ENCODE results near the gene C4BPB. TPM values are rescaled to one million over a fixed set of nuclear protein-coding genes. Genes with fewer than 3 reads are reported as not detected.

The C4BPB gene
- polyA plus RNA-seq, 4 donors, result 0.47 to 1.1 (median 0.61) TPM

- no peak for DNase-seq (ENCODE audit: low read depth in 4 of 4, low spot score in 3 of 4)
Observed at GRCh38 chr1:207081088-207081487, 7.6 kb upstream of the C4BPB start.

DNA sequence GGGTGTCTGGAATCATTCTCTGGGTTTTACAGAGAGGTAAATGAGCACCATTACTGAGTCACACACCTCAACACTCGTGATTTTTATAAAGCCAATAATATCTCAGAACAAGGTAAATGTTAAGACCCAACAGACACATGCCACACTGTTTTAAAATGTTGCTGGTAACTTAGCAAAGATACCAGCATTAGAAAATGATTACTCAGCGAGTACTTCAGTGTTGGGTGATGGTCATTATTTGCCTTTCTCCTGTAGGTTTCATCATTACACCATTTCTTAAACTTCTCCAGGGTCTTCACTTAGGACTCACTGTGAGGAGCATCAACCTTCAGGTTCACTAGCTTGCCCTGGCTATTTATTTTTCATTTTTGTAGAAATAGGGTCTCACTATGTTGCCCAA, 6.9 kb upstream of the C4BPB start:
- no peak for DNase-seq (ENCODE audit: low read depth in 4 of 4, low spot score in 3 of 4)

DNA sequence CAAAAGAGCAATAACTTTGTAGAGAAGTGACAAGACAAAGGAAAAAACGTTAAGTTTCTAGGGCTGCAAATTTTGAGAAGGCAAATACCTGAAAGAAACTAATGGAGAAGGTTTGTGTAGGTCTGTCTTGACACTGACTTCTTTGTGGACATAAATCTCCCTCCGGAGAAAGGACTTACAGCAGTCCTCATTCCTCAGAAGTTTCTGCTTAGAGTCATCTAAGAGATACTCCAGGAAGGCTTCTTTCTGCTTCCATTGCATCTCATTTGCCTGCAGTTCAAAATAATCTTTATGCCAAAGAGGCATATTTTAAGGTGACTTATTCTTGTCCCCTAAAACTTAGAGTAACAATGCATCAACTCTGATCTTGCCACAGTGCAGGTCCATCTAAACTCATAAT, 4.4 kb upstream of the C4BPB start:
- no peak for DNase-seq (ENCODE audit: low read depth in 4 of 4, low spot score in 3 of 4)

DNA sequence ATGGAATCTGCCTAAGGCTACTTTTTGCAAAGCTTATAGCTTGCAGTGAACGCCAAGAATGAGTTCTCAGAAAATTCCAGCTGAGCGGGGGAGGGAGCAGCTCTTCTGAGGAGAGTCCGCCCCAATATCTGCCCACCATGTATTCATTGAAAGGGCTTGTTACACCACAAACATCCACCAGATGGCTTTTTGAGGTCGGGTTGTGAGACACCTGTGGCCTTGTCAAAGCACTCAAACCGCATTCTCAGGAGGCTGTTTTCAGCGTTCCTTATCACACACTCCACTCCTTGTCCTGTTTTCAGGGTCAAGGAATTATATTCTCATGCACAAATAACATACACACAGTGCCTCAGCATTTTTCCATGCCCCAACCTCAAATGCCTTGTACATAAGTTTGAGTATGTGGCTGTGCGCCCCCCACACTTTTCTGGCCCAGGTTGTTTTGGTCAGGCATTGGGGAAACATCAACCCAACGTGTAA, 3.9 kb upstream of the C4BPB start:
- DNase-seq (ENCODE audit: low read depth in 4 of 4, low spot score in 3 of 4), result peak in 2 of 4 donors; percentile 54 to 60

DNA sequence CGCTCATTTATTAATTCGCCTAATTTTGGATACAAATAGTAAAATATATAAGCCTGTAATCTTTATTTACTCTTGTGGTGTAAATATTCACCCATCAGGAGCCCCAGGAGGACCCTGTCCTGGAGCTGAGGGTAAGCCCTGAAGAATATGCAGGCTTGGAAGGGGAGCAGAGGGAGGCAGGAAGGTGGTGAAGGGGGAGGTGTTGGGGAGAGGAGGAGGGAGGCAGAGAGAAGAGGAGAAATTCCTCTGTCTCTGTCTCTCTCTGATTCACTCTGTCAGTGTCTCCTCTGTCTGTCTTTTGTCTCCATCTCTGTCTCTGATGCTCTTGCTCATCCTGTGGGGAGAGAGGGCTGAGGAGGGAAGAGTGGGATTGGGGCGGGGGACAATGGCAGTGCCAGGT, 2.8 kb upstream of the C4BPB start:
- no peak for DNase-seq (ENCODE audit: low read depth in 4 of 4, low spot score in 3 of 4)

DNA sequence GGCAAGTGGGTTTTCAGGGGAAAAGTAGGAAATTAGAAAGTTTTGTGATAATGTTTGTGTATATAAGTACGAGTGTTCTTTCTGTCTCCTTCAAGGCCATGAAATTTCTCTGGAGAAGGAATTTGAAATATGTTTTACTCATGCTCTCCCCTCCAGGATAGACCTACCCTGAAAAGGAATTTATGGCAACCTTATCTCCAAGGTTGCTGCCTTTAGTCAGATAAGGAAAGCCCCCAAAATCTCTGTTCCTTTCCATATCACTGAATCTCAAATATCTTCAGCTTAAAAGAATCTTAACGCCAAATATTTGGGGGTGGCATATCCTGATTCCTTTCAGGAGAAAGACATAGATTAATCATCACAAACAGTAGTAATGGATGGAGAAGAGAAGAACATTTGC, 499 bp upstream of the C4BPB start:
- DNase-seq (ENCODE audit: low read depth in 4 of 4, low spot score in 3 of 4), result no peak

DNA sequence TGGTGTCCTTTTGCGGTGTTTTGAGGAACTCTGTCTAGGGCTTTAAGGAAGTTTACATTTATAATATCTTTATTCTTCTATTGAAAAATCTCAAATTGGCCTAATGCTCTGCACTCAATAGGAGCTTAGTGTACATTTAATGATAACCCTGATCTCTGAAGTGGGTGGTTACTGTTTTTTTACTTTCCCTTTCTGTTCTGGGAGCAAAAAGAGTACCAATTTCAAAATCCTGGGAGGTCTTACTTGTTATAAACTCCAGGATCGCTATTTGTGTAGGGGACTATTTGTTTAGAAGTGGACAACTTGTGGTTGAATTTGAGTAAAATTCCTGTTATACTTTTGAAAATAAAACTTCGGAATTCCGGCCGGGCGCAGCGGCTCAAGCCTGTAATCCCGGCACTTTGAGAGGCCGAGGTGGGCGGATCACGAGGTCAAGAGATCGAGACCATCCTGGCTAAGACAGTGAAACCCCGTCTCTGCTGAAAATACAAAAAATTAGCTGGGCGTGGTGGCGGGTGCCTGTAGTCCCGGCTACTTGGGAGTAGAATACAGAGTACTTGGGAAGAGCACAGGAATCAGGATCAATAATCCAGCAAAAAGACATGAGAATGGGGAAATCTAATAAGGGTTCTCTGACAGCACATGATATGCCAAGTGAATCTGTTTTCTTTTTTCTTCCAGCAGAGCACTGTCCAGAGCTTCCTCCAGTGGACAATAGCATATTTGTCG, 1.1 kb downstream of the C4BPB start:
- no peak for DNase-seq (ENCODE audit: low read depth in 4 of 4, low spot score in 3 of 4)

- no peak for DNase-seq (ENCODE audit: low read depth in 4 of 4, low spot score in 3 of 4)
Observed at GRCh38 chr1:207091200-207091908, 2.7 kb downstream of the C4BPB start.

GRCh38 chr1:207093944-207094343, 5.3 kb downstream of the C4BPB start:
- no peak for DNase-seq (ENCODE audit: low read depth in 4 of 4, low spot score in 3 of 4)

- DNase-seq (ENCODE audit: low read depth in 4 of 4, low spot score in 3 of 4), result no peak
Observed at GRCh38 chr1:207097871-207098324, 9.2 kb downstream of the C4BPB start.

- DNase-seq (ENCODE audit: low read depth in 4 of 4, low spot score in 3 of 4), result no peak
Observed at GRCh38 chr1:207101720-207102119, 13.1 kb downstream of the C4BPB start.

GRCh38 chr1:207102146-207102545, 13.5 kb downstream of the C4BPB start:
- DNase-seq (ENCODE audit: low read depth in 4 of 4, low spot score in 3 of 4), result no peak

- no peak for DNase-seq (ENCODE audit: low read depth in 4 of 4, low spot score in 3 of 4)
Observed at GRCh38 chr1:207102659-207103058, 14.0 kb downstream of the C4BPB start.

GRCh38 chr1:207103892-207104373, 15.3 kb downstream of the C4BPB start, which contains the start of gene C4BPA:
C4BPA (plus strand) TSS chr1:207104233; CDS start chr1:207113026, 8,793 bp downstream.
- no peak for DNase-seq (ENCODE audit: low read depth in 4 of 4, low spot score in 3 of 4)

- DNase-seq (ENCODE audit: low read depth in 4 of 4, low spot score in 3 of 4), result no peak
Observed at GRCh38 chr1:207109004-207109403, 20.3 kb downstream of the C4BPB start.

GRCh38 chr1:207112616-207113296, 24.1 kb downstream of the C4BPB start:
- DNase-seq (ENCODE audit: low read depth in 4 of 4, low spot score in 3 of 4), result peak; percentile 9 to 31 (median 25)

DNA sequence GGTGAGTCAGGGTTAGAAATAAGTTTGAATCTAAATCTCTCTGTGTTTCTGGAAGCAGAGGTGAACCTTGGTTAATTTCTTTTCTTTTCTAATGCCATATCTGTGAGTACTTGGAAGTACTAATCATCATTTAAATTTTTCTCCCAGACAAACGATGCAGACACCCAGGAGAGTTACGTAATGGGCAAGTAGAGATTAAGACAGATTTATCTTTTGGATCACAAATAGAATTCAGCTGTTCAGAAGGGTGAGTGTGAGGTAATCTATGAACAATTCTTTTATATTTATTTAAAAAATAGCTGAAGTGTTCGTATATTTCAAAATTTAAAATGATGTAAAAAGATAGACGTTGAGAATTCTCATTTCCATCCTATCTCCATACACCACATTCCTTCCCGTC, 26.6 kb downstream of the C4BPB start:
- DNase-seq (ENCODE audit: low read depth in 4 of 4, low spot score in 3 of 4), result no peak

GRCh38 chr1:207124389-207124788, 35.7 kb downstream of the C4BPB start:
- no peak for DNase-seq (ENCODE audit: low read depth in 4 of 4, low spot score in 3 of 4)

GRCh38 chr1:207128336-207128921, 39.8 kb downstream of the C4BPB start:
- no peak for DNase-seq (ENCODE audit: low read depth in 4 of 4, low spot score in 3 of 4)

- DNase-seq (ENCODE audit: low read depth in 4 of 4, low spot score in 3 of 4), result no peak
Observed at GRCh38 chr1:207129053-207129452, 40.4 kb downstream of the C4BPB start.

Data from left renal pelvis (tissue), 4 donors.